ENCODE measurements around the gene PANX2. TPM values are rescaled to one million over a fixed set of nuclear protein-coding genes. Genes with fewer than 3 reads are reported as not detected.
"Not testable (repeated sequence)": the region's sequence is repeated elsewhere in the genome, so short reads cannot be mapped to it uniquely, and the experiment has no call there.

Gene PANX2
- polyA plus RNA-seq, 1 donor, result 1.3 TPM

DNA sequence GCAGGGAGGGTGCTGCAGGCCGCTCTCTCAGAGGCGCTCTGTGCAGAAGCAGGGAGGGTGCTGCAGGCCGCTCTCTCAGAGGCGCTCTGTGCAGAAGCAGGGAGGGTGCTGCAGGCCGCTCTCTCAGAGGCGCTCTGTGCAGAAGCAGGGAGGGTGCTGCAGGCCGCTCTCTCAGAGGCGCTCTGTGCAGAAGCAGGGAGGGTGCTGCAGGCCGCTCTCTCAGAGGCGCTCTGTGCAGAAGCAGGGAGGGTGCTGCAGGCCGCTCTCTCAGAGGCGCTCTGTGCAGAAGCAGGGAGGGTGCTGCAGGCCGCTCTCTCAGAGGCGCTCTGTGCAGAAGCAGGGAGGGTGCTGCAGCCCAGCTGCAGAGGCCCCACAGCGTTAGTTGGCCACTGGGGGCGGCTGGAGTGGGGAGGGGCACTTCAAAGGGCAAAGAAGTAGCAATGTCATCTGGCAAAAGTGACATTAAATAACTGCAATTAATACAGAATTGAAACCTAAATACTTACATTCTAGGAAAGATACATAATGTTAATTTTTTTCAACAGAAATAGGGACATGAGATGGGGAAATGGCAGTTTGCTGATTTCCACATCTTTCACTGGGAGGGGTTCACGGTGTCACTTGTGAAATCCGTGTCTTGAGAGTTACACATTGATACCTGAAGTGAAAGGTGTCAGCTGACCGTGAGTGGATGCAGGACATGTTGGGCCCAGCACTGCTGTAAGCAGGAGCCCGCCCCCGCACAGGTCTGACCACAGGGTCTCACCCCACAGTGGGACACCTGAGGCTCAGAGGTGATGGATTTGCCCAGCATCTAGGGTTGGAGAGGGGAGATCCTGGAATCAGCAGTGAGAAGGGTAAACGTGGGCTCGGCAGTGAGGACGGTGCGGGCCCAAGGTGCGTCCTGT is 23.0 kb upstream of the PANX2 start:
- not testable (repeated sequence) for DNase-seq

DNA sequence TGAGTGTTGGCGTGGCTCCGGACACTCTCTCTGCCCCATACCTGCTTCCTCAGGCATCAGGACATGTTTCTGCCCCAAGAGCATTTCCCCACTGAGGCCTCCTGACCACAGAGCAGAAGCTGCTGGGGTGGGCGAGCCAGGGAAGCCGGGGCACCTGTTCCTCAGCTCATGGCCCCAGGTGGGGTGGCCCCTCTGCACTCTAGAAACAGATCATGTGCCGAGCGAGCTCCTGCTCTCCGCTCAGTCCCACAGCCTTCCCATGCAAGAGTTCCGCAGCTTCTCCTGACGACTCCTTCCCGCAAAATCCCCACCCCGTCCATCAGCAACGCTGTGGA is 22.4 kb upstream of the PANX2 start:
- DNase-seq, result no peak

DNA sequence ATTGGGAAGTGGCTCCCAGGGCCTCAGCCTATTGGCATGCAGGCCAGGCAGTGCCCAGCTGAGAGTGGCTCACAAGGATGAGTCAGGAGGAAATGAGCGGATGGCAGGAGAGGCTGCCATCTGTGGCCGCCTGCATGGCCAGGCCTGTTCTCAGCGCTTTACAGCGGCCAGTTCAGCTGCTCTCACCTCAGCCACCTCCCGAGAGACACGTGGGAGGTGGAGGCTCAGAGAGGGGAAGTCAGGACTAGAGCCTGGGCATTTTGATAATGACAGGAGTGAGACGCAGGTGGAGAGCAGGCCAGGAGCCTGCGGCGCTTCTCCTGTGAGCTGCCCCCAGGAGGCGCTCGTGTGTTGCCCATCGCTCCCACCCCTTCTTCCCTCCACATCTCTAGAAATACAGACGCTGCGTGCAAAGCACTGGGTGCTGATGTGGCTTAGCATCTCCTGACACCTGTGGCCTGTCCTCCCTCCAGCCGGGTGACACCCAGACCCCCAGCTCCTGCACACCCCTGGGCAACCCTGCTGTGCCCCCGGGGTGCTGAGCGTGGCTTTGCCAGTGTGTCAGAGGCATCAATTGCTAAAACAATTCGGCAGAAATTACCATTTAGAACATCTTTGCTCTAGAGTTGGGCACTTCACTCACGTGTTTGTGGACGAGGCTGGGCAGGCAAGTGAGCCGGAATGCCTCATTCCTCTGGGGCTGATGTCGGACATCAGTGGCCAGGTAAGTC is 21.4 kb upstream of the PANX2 start:
- DNase-seq, result peak; percentile 20

DNA sequence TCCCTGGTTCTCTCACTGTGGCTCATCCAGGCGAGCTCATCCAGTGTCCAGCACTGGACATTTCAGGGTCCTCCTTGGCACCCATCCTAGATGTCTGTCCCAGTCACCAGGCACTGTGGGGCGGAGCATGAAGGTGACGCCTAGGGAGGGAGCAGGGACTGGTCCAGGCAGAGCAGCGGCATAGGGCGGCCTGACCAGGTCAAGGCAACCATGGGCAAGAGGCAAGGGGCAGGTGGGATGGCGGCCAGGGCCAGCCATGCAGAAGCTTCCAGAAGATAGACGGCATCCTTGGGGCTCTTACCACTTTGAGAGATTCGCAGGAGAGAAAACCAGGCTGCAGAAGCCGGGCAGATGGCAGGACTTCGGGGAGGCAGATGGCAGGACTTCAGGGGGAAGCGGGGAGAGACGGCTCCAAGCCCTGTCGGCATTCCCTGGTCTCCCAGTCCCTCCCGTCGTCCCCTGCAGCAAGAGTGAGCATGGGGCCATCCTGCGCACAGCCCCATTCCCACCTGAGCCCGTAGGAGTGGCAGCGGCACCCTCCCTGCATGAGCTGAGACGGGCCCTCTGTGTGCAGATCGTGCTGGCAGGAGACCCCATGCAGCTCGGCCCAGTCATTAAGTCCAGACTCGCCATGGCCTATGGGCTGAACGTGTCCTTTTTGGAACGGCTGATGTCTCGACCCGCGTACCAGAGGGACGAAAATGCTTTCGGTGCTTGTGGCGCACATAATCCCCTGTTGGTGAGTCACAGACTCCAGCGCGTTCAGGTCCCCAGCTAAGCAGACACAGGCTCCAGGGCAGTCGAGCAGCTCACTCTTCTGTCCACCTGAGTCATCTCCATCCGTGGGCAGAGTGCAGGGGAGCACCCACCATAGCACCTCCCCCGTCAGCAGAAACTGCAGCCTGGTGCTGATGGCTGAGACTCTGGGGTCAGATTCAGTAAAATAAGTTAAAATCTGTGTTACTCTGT is 20.1 kb upstream of the PANX2 start:
- DNase-seq, result no peak

DNA sequence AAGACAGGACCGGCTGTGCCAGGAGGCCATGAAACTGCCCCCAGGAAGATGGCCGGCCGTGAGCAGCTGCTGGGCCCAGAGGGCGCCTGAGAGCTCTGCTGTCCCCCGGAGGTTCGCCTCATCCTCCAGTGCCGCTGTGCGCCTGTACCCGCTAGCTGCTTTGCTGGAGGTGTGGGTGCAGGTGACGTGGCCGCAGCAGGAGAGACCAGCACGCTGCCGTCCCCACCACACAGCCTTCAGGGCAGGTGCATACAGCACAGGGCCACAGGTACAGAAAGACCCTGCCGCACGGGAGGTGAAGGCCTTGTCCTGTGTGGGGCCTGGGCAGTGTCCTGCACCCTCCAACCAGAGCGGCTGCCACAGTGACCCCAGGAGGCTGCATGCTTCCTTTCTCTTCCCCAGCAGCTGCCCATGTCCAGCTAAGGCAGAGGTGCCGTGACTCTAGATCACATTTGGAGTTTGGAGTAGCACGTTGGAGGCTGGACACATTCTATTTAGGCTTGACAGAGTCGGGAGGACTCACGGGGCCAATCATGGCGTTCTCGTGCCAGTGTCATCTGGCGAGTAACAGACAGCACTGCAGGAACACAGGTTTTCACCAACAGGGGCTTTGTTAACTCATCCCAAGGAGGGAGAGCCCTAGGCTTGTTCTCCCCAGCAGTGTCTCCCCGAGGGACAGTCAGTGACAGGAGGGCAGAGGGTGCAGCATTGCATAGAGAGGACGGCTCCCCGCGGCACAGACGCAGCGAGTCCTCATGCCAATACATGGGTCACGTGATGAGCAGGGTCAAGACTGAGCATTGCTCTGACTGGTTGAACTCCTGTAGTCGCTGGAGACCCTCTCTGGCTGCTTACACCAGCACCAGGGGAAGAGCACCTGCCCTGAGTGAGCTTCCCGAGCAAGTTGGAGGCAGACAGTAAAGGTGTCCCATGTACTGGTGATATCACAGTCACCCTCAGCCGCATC is 18.7 kb upstream of the PANX2 start:
- no peak for DNase-seq

DNA sequence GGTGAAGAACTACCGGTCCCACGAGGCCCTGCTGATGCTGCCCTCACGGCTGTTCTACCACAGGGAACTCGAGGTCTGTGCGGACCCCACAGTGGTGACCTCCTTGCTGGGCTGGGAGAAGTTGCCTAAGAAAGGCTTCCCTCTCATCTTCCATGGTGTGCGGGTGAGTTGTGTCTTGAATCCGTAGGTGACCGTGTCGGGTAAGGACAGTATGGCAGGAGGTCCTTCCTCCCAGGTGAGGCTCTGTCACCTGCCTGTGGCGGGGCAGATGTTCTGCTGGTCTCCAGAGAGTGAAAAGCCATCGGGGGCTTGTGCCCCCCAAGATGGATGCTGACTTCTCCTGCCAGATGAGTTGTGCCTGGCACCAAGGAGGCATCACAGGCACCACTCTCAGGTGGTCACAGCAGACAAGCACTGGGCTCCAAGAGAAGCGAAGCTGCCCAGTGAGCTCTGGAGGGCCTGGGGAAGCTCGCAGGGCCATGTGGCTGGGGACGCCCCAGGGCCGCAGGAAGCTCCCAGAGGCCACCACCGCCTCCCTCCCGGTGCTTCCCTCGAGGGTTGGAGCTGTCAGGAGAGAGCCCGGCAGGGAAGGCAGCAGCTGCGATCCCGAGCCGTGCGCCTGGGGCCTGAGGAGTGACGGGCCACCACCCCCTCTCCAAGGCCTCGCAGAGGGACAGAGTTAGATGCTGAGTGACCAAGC is 17.3 kb upstream of the PANX2 start:
- no peak for DNase-seq

DNA sequence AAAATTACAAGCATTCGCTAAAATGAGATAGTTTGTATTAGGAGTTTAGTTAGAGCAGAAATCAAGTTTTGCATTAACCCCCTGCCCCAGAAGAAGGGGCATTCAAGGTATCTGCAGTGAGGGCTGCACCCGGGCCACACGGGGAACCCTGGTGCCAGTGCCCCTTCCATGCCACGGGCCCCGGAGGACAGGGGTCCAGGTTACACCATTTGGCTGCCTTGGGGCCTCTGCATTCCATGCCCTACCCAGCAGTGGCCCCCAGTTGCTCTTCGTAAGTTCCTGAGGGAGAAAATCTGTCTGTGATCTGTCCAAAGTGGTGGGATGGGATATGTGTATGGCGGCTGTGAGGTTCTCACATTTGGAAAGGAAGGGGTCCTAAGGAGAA is 16.8 kb upstream of the PANX2 start:
- DNase-seq, result no peak

DNA sequence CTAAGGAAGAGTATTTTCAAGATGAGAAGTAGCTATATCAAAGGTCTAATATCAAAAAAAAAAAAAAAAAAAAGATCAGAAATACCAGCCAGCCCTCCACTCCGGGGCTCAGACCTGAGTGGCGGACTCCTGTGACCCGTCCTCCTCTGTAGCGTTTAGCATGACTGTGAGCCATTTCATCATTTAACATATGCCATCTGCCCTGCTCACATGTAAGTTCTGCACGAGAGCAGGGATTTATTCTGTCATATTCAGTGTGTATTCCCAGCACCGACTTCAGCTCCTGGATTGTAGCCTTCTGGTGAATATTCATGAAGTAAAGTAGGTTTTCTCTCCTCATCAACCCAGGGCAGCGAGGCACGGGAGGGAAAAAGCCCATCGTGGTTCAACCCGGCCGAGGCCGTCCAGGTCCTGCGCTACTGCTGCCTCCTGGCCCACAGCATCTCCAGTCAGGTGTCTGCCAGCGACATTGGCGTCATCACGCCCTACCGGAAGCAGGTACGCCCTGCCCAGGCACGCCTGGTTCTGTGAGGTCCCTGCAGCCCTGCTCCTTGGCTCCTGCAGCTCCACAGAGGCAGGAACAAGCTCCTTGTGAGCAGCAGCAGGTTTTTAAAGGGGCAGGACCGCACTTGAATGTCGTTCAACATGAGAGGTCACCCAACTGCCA is 12.7 kb upstream of the PANX2 start:
- DNase-seq, result no peak

DNA sequence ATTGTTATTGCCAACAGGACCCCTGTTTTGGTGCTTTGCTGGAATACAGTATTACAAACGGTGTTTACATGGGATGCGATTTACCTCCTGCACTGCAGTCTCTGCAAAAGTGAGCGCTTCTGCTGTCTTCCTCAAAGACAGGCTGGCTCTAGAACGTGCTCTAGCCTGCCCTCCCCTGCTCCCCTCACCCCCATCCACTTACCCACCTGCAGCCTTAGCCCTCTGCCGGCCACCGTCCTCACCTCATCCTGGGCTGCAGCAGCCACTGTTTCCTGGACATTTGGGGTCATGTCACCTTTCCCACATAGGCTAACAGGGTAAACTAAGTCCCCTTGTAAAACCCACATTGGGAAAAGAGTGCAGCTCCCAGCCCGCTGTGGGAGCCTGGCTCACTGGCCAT is 9.6 kb upstream of the PANX2 start:
- DNase-seq, result no peak

DNA sequence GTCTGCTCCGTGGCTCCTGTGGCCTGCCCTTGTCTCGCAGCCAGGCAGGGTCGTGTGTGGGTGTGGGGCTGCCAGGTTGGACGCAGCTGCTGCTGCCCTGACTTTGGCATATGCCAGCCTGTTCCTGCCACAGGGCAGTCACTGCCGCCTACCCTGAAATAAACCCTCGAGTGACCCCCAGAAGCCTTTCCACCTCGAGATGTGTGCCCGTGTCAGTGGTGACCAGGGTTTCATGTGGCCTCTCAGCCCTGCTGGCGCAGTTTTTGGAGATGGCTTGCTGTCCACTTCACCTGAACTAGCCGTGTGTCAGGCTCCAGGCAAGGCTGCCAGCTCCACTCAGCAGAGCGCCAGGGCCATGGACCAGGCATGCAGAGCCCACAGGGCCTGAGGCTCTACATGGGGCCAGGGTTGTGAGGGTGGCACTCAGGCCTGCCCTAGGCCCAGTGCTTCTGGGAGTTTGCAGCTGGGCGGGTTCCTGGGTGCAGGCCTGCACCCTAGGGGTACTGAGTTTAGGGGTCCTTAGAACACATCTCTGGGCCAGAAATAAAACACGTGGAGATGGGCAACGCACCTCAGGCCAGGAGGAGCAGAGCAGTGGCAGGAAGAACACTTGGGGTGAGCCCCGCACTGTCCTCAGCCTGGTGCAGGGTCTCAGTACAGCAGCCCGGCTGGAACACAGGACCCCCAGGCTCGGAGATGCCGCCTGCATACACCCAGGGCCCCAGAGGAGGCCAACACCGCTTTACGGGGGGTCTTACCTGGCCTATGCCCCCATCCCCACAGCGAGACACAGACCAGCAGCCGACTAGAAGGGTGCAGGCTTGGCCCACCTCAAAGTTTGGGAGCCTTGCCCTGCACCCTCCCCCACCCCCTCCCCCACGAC is 8.8 kb upstream of the PANX2 start:
- no peak for DNase-seq

DNA sequence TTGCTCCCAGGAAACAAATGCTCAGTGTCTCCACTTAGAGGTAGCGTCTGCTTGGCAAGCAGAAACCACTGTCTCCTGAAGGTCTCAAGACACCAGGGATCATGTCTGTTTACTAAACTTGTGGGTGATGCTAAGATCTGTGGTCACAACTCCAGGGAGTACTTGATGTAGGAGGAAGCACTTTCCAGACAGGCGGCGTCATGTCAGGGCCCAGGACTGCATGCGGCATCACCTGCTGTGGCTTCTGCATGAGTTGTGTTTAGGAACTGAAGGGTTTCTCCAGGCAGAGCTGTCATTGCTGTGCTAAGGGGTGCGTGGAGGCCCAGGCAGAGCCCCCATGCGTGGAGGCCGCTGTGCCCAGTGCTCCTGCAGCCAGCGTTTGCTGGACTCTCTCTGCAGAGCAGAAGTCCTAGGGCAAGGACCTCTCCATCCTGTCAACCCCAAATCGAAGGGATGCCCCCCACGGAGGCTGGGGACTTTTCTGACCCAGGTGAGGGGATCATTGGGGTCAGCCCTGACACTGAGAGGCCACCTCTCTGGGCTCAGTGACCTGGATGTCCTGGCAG is 8.1 kb upstream of the PANX2 start:
- no peak for DNase-seq

DNA sequence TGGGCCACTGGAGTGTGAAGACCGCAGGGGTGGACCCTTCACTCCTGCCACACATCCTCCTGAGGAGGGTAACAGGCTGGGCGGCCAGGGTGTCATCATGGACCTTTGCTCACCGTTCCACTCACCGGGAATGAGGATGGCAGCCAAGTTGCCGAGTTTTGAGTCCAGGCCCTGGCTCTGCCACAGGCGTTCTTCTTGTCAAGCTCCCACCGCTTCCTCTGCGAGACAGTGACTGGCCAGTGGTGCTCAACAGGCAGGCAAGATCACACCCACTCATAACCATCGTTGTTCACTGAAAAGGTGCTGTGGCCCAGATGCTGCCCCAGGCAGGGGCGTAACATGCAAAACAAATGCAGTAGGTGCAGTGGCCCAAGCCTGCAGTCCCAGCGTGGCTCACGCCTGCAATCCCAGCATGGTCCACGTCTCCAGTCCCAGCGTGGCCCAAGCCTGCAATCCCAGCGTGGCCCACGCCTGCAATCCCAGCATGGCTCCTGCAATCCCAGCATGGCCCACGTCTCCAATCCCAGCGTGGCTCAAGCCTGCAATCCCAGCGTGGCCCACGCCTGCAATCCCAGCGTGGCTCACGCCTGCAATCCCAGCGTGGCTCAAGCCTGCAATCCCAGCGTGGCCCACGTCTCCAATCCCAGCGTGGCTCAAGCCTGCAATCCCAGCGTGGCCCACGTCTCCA is 5.0 kb upstream of the PANX2 start:
- no peak for DNase-seq

DNA sequence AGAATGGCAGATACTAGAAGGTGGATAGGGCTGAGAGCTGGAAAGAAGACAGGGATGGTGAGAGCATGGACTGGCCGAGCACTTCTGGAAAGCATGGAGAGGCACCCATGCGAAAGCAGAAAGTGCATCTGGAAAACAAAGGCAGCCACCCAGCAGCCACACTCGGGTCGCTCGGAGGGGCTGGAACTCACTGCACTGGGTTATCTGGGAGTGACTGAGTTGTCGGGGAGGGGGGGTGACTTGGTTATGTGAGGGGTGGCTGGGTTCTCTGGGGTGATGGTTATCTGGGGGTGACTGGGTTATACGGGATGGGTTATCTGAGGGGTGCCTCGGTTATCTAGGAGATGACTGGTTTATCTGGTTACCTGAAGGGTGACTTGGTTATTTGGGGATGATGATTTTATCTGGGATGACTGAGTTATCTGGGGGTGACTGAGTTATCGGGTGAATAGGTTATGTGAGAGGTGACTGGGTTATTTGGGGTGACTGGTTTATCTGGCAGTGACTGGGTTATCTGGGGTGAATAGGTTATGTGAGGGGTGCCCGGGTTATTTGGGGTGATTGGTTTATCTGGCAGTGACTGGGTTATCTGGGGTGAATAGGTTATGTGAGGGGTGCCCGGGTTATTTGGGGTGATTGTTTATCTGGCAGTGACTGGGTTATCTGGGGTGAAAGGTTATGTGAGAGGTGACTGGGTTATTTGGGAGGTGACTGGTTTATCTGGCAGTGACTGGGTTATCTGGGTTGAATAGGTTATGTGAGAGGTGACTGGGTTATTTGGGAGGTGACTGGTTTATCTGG is 2.6 kb upstream of the PANX2 start:
- no peak for DNase-seq

DNA sequence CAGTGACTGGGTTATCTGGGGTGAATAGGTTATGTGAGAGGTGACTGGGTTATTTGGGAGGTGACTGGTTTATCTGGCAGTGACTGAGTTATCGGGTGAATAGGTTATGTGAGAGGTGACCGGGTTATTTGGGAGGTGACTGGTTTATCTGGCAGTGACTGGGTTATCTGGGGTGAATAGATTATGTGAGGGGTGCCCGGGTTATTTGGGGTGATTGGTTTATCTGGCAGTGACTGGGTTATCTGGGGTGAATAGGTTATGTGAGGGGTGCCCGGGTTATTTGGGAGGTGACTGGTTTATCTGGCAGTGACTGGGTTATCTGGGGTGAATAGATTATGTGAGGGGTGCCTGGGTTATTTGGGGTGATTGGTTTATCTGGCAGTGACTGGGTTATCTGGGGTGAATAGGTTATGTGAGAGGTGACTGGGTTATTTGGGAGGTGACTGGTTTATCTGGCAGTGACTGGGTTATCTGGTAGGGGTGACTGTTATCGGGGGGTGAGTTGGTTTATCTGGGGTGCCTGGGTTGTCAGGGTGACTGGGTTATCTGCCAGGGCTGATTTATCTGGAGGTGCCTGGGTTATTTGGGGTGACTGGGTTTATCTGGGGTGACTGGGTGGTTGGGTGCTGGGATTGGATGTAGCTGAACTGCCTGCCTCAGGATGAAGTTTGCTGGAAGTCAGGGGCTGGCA is 1.9 kb upstream of the PANX2 start:
- DNase-seq, result not testable (repeated sequence)

DNA sequence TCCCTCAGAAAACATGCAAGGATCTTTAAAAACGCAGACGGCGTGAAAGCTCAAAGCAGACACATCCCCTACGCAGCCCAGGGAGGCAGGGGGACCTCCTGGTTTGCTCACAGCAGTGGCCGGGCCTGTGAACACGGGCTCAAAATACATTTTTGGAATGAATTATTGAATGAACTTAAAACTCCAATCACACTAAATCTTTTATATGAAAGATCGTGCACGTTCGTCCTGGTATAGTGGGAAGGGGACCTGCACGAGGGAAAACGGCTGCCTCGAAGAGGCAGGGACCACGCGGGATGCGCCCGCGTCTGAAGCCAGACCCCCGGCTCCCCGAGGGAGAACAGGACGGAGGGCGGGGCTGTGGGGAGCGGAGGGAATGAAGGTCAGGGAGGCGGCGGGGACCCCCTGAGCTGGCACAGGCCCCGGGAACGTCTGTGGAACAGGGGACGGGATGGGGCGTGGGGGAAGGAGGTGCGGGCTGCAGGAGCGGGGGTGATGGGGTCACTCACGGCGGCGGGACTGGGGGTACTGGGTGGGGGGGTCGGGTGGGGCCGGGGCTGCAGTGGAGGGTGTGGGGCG is 1.3 kb upstream of the PANX2 start:
- no peak for DNase-seq

DNA sequence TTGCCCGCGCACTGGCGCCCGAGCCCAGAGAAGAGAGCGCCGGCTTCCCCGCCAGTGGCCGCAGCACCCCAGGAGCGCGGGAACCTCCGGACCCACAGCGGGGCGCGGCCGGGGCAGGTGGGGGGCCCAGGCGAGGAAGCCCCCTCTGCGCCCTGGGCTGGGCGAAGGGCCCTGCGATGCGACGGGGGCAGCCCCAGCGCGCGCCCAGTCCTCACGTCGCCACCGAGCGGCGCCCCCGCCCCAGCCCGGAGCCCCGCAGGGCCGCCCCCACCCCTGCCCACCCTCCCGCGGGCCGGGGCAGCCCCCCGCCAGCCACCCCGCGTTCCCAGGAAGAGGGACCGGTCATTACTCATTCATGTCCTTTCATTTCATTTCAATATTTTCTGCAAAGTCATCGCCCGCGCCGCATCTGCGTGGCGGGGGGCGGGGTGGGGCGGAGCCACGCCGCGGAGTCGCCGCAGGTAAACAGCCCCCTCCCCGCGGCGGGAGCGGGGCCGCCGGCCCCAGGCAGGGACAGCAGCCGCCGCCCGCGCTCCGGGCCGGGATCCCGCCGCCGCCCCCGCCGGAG is 673 bp upstream of the PANX2 start:
- no peak for DNase-seq

Data from left kidney (tissue), 2 donors.